H9 (cell line): ENCODE results near the gene UBFD1. TPM values are rescaled to one million over a fixed set of nuclear protein-coding genes. Genes with fewer than 3 reads are reported as not detected.
A peak's percentile ranks its signal among the peaks of the same experiment; 100 is the strongest.

ENCODE experiments used
- DNase-seq: peaks from one replicate; pipeline ENCODE4 v3.0.0-alpha.2; 2017
- H2AFZ ChIP-seq: one replicate; pipeline ENCODE4 v1.6.1; 2013; ENCODE audit warnings: mild to moderate bottlenecking, low read length, control low read depth, moderate library complexity
- H2AK5ac ChIP-seq: 2 replicates; pipeline ENCODE4 v1.6.1; 2013; ENCODE audit warnings: low read length, control low read depth, mixed read lengths; ENCODE audit not compliant: insufficient read length
- H2BK120ac ChIP-seq: one replicate; pipeline ENCODE4 v1.6.1; 2013; ENCODE audit warnings: low read depth, mild to moderate bottlenecking, low read length, control low read depth, inconsistent platforms; ENCODE audit not compliant: poor library complexity, severe bottlenecking
- H2BK12ac ChIP-seq: 2 replicates; pipeline ENCODE4 v1.6.1; 2013; ENCODE audit warnings: low read length, control low read depth, mixed read lengths, low read depth; ENCODE audit not compliant: insufficient read length
- H2BK15ac ChIP-seq: 2 replicates; pipeline ENCODE4 v1.6.1; 2013; ENCODE audit warnings: low read depth, low read length, control low read depth
- H2BK20ac ChIP-seq: one replicate; pipeline ENCODE4 v1.6.1; 2013; ENCODE audit warnings: low read depth, mild to moderate bottlenecking, low read length, control low read depth, inconsistent platforms; ENCODE audit not compliant: poor library complexity, severe bottlenecking
- H2BK5ac ChIP-seq: 2 replicates; pipeline ENCODE4 v1.6.1; 2013; ENCODE audit warnings: low read length, control low read depth, mixed read lengths; ENCODE audit not compliant: insufficient read length
- H3K14ac ChIP-seq: 2 replicates; pipeline ENCODE4 v1.6.1; 2013; ENCODE audit warnings: low read length, control low read depth; ENCODE audit not compliant: insufficient read depth
- H3K18ac ChIP-seq: 2 replicates; pipeline ENCODE4 v1.6.1; 2013; ENCODE audit warnings: low read depth, mild to moderate bottlenecking, mixed read lengths, low read length, control low read depth; ENCODE audit not compliant: insufficient read length
- H3K23ac ChIP-seq: 2 replicates; pipeline ENCODE4 v1.6.1; 2013; ENCODE audit warnings: low read length, control low read depth, mixed read lengths, low read depth; ENCODE audit not compliant: insufficient read length
- H3K23me2 ChIP-seq: 2 replicates; pipeline ENCODE4 v1.6.1; 2013; ENCODE audit warnings: low read depth, mild to moderate bottlenecking, mixed read lengths, low read length, control low read depth; ENCODE audit not compliant: insufficient read length, poor library complexity, severe bottlenecking
- H3K27ac ChIP-seq: 2 replicates; pipeline ENCODE4 v1.5.1; 2013; ENCODE audit warnings: low read length, control low read depth, mixed read lengths, low read depth; ENCODE audit not compliant: insufficient read length
- H3K27me3 ChIP-seq: 2 replicates; pipeline ENCODE4 v1.6.1; 2013; ENCODE audit warnings: low read length, control low read depth, inconsistent platforms; ENCODE audit not compliant: insufficient read depth
- H3K4ac ChIP-seq: 2 replicates; pipeline ENCODE4 v1.6.1; 2013; ENCODE audit warnings: low read depth, mild to moderate bottlenecking, control low read depth, inconsistent platforms, low read length, moderate library complexity
- H3K4me1 ChIP-seq: 2 replicates; pipeline ENCODE4 v1.6.1; 2013; ENCODE audit warnings: low read length, control low read depth, inconsistent platforms; ENCODE audit not compliant: insufficient read depth
- H3K4me2 ChIP-seq: 2 replicates; pipeline ENCODE4 v1.6.1; 2013; ENCODE audit warnings: low read length, control low read depth, mixed read lengths; ENCODE audit not compliant: insufficient read length, insufficient read depth
- H3K56ac ChIP-seq: 2 replicates; pipeline ENCODE4 v1.6.1; 2013; ENCODE audit warnings: low read depth, mild to moderate bottlenecking, mixed read lengths, low read length, control low read depth; ENCODE audit not compliant: insufficient read length
- H3K79me1 ChIP-seq: 2 replicates; pipeline ENCODE4 v1.6.1; 2013; ENCODE audit warnings: low read depth, mild to moderate bottlenecking, moderate library complexity, low read length, control low read depth, inconsistent platforms; ENCODE audit not compliant: insufficient read depth, poor library complexity, severe bottlenecking
- H3K79me2 ChIP-seq: 2 replicates; pipeline ENCODE4 v1.6.1; 2013; ENCODE audit warnings: low read length, control low read depth, inconsistent platforms; ENCODE audit not compliant: insufficient read depth
- H3K9ac ChIP-seq: 2 replicates; pipeline ENCODE4 v1.6.1; 2013; ENCODE audit warnings: low read length, control low read depth, mixed read lengths; ENCODE audit not compliant: insufficient read length; ENCODE audit errors: extremely low read depth
- H3K9me3 ChIP-seq: one replicate; pipeline ENCODE4 v1.6.1; 2013; ENCODE audit warnings: low read depth, low read length, inconsistent platforms; ENCODE audit not compliant: control insufficient read depth
- H3T11ph ChIP-seq: one replicate; pipeline ENCODE4 v1.6.1; 2013; ENCODE audit warnings: mild to moderate bottlenecking, low read length, control low read depth, inconsistent platforms
- H4K20me1 ChIP-seq: one replicate; pipeline ENCODE4 v1.6.1; 2013; ENCODE audit not compliant: control insufficient read depth, insufficient read length, insufficient read depth
- H4K5ac ChIP-seq: 2 replicates; pipeline ENCODE4 v1.6.1; 2013; ENCODE audit warnings: low read depth, mild to moderate bottlenecking, mixed read lengths, low read length, control low read depth; ENCODE audit not compliant: insufficient read length
- H4K8ac ChIP-seq: replicated peaks from 2 replicates; pipeline ENCODE4 v1.6.1; 2013; ENCODE audit warnings: low read length, control low read depth, mixed read lengths, low read depth; ENCODE audit not compliant: insufficient read length
- H4K91ac ChIP-seq: 2 replicates; pipeline ENCODE4 v1.6.1; 2013; ENCODE audit warnings: low read depth, mild to moderate bottlenecking, moderate library complexity, mixed read lengths, low read length, control low read depth; ENCODE audit not compliant: insufficient read length
- H3K27ac Mint-ChIP-seq, 3 experiments: 2 replicates in 2 of 3; 3 replicates in 1 of 3; pipeline ENCODE4 v1.8.0; 2020 to 2021; ENCODE audit warnings: mixed read lengths in 3 of 3, mild to moderate bottlenecking in 1 of 3, moderate library complexity in 1 of 3
- H3K27me3 Mint-ChIP-seq: 2 replicates; pipeline ENCODE4 v1.8.0; 2021; ENCODE audit warnings: low read depth, mild to moderate bottlenecking, moderate library complexity, mixed read lengths
- H3K36me3 Mint-ChIP-seq, 3 experiments: 2 replicates in 2 of 3; 3 replicates in 1 of 3; pipeline ENCODE4 v1.8.0; 2020 to 2021; ENCODE audit warnings: low read depth in 3 of 3, mixed read lengths in 3 of 3; ENCODE audit not compliant: insufficient read depth in 1 of 3
- H3K4me1 Mint-ChIP-seq, 2 experiments: 2 replicates each; pipeline ENCODE4 v1.8.0; 2020; ENCODE audit warnings: mixed read lengths in 2 of 2
- H3K4me3 Mint-ChIP-seq, 2 experiments: 2 replicates in 1 of 2; 3 replicates in 1 of 2; pipeline ENCODE4 v1.8.0; 2020 to 2021; ENCODE audit warnings: mild to moderate bottlenecking in 2 of 2, mixed read lengths in 2 of 2, moderate library complexity in 1 of 2
- H3K9me3 Mint-ChIP-seq, 2 experiments: 2 replicates in 1 of 2; 3 replicates in 1 of 2; pipeline ENCODE4 v1.8.0; 2020; ENCODE audit warnings: mild to moderate bottlenecking in 2 of 2, mixed read lengths in 2 of 2, moderate library complexity in 1 of 2
- CTCF ChIP-seq: fragments of 200-600 bp; sonication (generic); conservative IDR thresholded peaks from 3 replicates; pipeline ENCODE4 v1.8.0; 2021; ENCODE audit warnings: antibody characterized with exemption, mild to moderate bottlenecking
- WGBS: extraction: QIAGEN DNeasy Blood & Tissue Kit; methylation state at CpG from one replicate; pipeline ENCODE4 v1.1.7; 2013; ENCODE audit warnings: missing lambda C conversion rate, low lambda C conversion rate, mixed read lengths; ENCODE audit not compliant: insufficient read length; ENCODE audit errors: extremely low coverage; 5-methylcytosine and 5-hydroxymethylcytosine counted together
- total RNA-seq: library from RNA; stranded (reverse); gene quantifications from 2 replicates; pipeline ENCODE4 v1.2.1, GENCODE V29; 2021

UBFD1 gene
- total RNA-seq, 1 experiment from 2014 or later = 107 TPM

- no peak overlapping the region for H2BK120ac ChIP-seq
- no peaks in the 10 kb centered on the region for H3K9me3 Mint-ChIP-seq
- H3K27me3 ChIP-seq = no peaks in the 10 kb centered on the region
- H3K79me2 ChIP-seq = peaks cover 29% of the 10 kb centered on the region; the same call in 1 of the 2 replicates
- no peaks in the 10 kb centered on the region for H3K9me3 ChIP-seq
- H2BK5ac ChIP-seq = no peak overlapping the region
- WGBS = no CpG with 5 or more reads among the region's 12 CpGs
- no peak overlapping the region for H3K14ac ChIP-seq
- TF ChIP-seq CTCF = no peak
- H3K4me1 Mint-ChIP-seq = peaks cover 12 to 22% of the 10 kb centered on the region in 2 experiments
- H3K18ac ChIP-seq = no peak overlapping the region
- no peaks in the 10 kb centered on the region for H3K27me3 Mint-ChIP-seq
- H3K27ac ChIP-seq = no peak overlapping the region
- H3K23me2 ChIP-seq = peaks cover 7% of the 10 kb centered on the region
- DNase-seq = no peak
- H2AK5ac ChIP-seq = no peak overlapping the region
- H3K79me1 ChIP-seq = peaks cover 3% of the 10 kb centered on the region
- H3K27ac Mint-ChIP-seq = no peak overlapping the region
- peaks cover 20 to 46% (median 30%) of the 10 kb centered on the region in 3 experiments for H3K36me3 Mint-ChIP-seq
- H3K56ac ChIP-seq = no peak overlapping the region
- H3K4me1 ChIP-seq = no peaks in the 10 kb centered on the region
- H2AFZ ChIP-seq = no peak overlapping the region
- H2BK20ac ChIP-seq = no peak overlapping the region
- no peak overlapping the region for H3K23ac ChIP-seq
- no peak overlapping the region for H3K4me2 ChIP-seq
- H4K20me1 ChIP-seq = no peaks in the 10 kb centered on the region
- H4K91ac ChIP-seq = no peak overlapping the region
- H2BK12ac ChIP-seq = no peak overlapping the region
- peak overlapping the region; percentile 86 to 89; a peak in 3 of 5 replicates for H3K4me3 Mint-ChIP-seq
- no peak overlapping the region for H4K5ac ChIP-seq
- no peak overlapping the region for H3K4ac ChIP-seq
- no peak overlapping the region for H3T11ph ChIP-seq
- H2BK15ac ChIP-seq = no peak overlapping the region
- H3K9ac ChIP-seq = no peak overlapping the region
- no peak overlapping the region for H4K8ac ChIP-seq
These were observed 36.7 kb downstream of the UBFD1 start for GRCh38 chr16:23594186-23594585.
